ENCODE measurements around the gene CCDC34. TPM values are rescaled to one million over a fixed set of nuclear protein-coding genes. Genes with fewer than 3 reads are reported as not detected.

CCDC34 gene
- polyA plus RNA-seq, 3 donors: 29.5 to 39.4 (median 34.7) TPM

DNA sequence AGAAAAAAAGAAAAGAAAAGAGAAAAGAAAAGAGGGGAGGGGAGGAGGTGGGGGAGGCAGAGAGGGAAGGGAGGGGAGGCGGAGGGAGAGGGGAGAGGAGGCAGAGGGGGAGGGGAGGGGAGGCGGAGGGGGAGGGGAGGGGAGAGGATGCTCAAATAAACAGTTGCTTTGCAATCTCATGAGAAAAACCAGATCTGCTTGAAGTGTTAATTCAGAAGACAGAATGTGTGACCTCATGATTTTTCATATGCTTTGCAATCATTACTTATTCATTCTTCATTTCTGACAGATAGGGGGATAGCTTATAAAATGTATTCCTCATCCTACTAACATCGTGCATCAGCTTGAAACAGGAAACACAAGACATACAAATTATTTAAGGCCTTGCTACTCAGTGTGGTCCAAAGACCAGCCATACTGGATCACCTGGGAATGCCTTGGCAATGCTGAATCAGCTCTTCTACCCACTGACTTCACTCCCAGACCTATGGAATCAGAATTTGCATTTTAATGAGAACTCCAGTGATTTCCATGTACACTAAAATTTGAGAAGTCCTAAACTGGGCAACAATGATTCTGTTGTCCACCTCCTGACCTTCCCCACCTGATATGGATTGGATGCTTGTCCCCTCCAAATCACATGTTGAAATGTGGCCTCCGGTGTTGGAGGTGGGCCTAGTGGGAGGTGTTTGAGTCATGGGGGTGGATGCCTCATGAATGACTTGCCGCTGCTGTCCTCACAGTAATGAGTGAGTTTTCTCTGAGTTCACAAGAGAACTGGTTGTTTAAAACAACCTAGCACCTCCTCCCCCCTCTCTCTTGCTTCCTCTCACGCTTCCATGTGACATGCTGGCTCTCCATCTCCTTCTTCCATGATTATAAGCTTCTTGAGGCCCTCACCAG is 69.2 kb downstream of the CCDC34 start:
- no peak for DNase-seq (ENCODE audit: low read depth in 3 of 3, low spot score in 2 of 3)

DNA sequence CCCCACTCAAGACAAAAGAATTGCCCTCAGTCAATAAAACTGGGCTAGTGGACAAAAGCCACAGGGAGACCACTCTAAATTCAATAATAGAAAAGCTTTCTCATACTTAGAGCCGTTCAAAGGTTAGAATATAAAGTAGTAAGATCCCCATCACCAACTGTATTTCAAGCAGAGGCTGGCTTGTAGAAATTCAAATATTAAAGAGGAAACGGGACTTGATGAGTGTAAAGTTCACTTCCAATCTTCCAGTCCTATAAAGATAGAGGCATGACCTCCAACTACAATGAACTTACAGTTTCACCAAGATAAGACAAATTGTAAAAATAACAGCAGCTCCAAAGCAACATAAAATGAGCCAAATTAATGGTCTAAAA is 70.4 kb downstream of the CCDC34 start:
- DNase-seq (ENCODE audit: low read depth in 3 of 3, low spot score in 2 of 3): no peak

GRCh38 chr11:27291954-27292636 is 70.9 kb downstream of the CCDC34 start:
- DNase-seq (ENCODE audit: low read depth in 3 of 3, low spot score in 2 of 3): no peak

GRCh38 chr11:27291302-27291889 is 71.6 kb downstream of the CCDC34 start:
- no peak for DNase-seq (ENCODE audit: low read depth in 3 of 3, low spot score in 2 of 3)

GRCh38 chr11:27290261-27291050 is 72.6 kb downstream of the CCDC34 start:
- no peak for DNase-seq (ENCODE audit: low read depth in 3 of 3, low spot score in 2 of 3)

Other genes starting within 250 kb of the CCDC34 start
- 100 to 1,000 TPM; 127 to 150 (median 149) TPM for gene LGR4, start 109.6 kb upstream of the CCDC34 start, polyA plus RNA-seq (ENCODE audit: insufficient read length in 3 of 3)
- 10 to 100 TPM; 23.6 to 25.9 (median 25.3) TPM for gene LIN7C, start 143.6 kb upstream of the CCDC34 start, polyA plus RNA-seq (ENCODE audit: insufficient read length in 3 of 3)